ENCODE results near the gene GNRH2. TPM values are rescaled to one million over a fixed set of nuclear protein-coding genes. Genes with fewer than 3 reads are reported as not detected.

Gene GNRH2
- total and polyA plus RNA-seq, 10 of the 15 experiments (the other 5 are each of a cell fraction or from before 2014, with no cell fraction given): 0.12 to 0.85 (median 0.31) TPM; not detected in 7

GRCh38 chr20:3082955-3083952 lies 39.8 kb downstream of the GNRH2 start (continued):
- TF ChIP-seq CEBPZ (IDR thresholded peaks at IDR 0.05; ENCODE audit: low read depth, low read length): no peak
- no peak for TF ChIP-seq ATF2 (IDR thresholded peaks at IDR 0.05; ENCODE audit: low read length)
- TF ChIP-seq CEBPB (IDR thresholded peaks at IDR 0.05; ENCODE audit: borderline replicate concordance in 1 of 2, low read depth in 2 of 2, low read length in 2 of 2): no peak
- TF ChIP-seq RELA (IDR thresholded peaks at IDR 0.05; ENCODE audit: borderline replicate concordance, partially characterized antibody): no peak
- no peak for TF ChIP-seq SIX5 (IDR thresholded peaks at IDR 0.05; ENCODE audit: low read depth, low read length, severe bottlenecking)
- no peak for TF ChIP-seq PKNOX1 (IDR thresholded peaks at IDR 0.05)
- TF ChIP-seq KAT2A (conservative IDR thresholded peaks at IDR 0.05; ENCODE audit: control insufficient read depth, low read depth, low read length): no peak
- no peak for TF ChIP-seq RAD21 (IDR thresholded peaks at IDR 0.05; ENCODE audit: insufficient read depth, low read depth, low read length)
- no peak for TF ChIP-seq FOXM1 (IDR thresholded peaks at IDR 0.05; ENCODE audit: low read depth, low read length)
- no peak for TF ChIP-seq PBX3 (IDR thresholded peaks at IDR 0.05; ENCODE audit: insufficient replicate concordance, low read depth, low read length)
- no peak for TF ChIP-seq IKZF1 (conservative IDR thresholded peaks at IDR 0.05)
- no peak for TF ChIP-seq PRDM15 (CRISPR knock-in tag; IDR thresholded peaks at IDR 0.05)
- TF ChIP-seq RELB (IDR thresholded peaks at IDR 0.05; ENCODE audit: low read depth): no peak

All from GM12878 (cell line).